ENCODE results near the gene SV2B.

SV2B gene

GRCh38 chr15:91193378-91193720 lies 93.3 kb downstream of the SV2B start:
- no peak for DNase-seq (ENCODE audit: low read depth)

- DNase-seq (ENCODE audit: low read depth): no peak
Measured at GRCh38 chr15:91196127-91196526, 96.1 kb downstream of the SV2B start.

- DNase-seq (ENCODE audit: low read depth): no peak
Measured at GRCh38 chr15:91196768-91197167, 96.7 kb downstream of the SV2B start.

GRCh38 chr15:91199511-91199910 lies 99.5 kb downstream of the SV2B start:
- DNase-seq (ENCODE audit: low read depth): no peak

GRCh38 chr15:91200101-91200754 lies 100.2 kb downstream of the SV2B start:
- DNase-seq (ENCODE audit: low read depth): no peak

GRCh38 chr15:91202510-91203102 lies 102.5 kb downstream of the SV2B start:
- DNase-seq (ENCODE audit: low read depth): no peak

- no peak for DNase-seq (ENCODE audit: low read depth)
Measured at GRCh38 chr15:91203619-91204203, 103.7 kb downstream of the SV2B start.

GRCh38 chr15:91208371-91208770 lies 108.3 kb downstream of the SV2B start:
- no peak for DNase-seq (ENCODE audit: low read depth)

- DNase-seq (ENCODE audit: low read depth): no peak
Measured at GRCh38 chr15:91209318-91209717, 109.3 kb downstream of the SV2B start.

GRCh38 chr15:91209726-91210125 lies 109.7 kb downstream of the SV2B start:
- DNase-seq (ENCODE audit: low read depth): no peak

- no peak for DNase-seq (ENCODE audit: low read depth)
Measured at GRCh38 chr15:91214675-91215590, 114.9 kb downstream of the SV2B start.

GRCh38 chr15:91216000-91216399 lies 115.9 kb downstream of the SV2B start:
- no peak for DNase-seq (ENCODE audit: low read depth)

- DNase-seq (ENCODE audit: low read depth): no peak
Measured at GRCh38 chr15:91219206-91219605, 119.1 kb downstream of the SV2B start.

- DNase-seq (ENCODE audit: low read depth): no peak
Measured at GRCh38 chr15:91222052-91222451, 122.0 kb downstream of the SV2B start.

GRCh38 chr15:91223863-91224262 lies 123.8 kb downstream of the SV2B start:
- no peak for DNase-seq (ENCODE audit: low read depth)

- DNase-seq (ENCODE audit: low read depth): no peak
Measured at GRCh38 chr15:91224755-91225380, 124.8 kb downstream of the SV2B start.

- no peak for DNase-seq (ENCODE audit: low read depth)
Measured at GRCh38 chr15:91225741-91226140, 125.7 kb downstream of the SV2B start.

- no peak for DNase-seq (ENCODE audit: low read depth)
Measured at GRCh38 chr15:91227117-91227516, 127.1 kb downstream of the SV2B start.

- no peak for DNase-seq (ENCODE audit: low read depth)
Measured at GRCh38 chr15:91227766-91228165, 127.7 kb downstream of the SV2B start.

GRCh38 chr15:91228383-91228782 lies 128.3 kb downstream of the SV2B start:
- no peak for DNase-seq (ENCODE audit: low read depth)

- no peak for DNase-seq (ENCODE audit: low read depth)
Measured at GRCh38 chr15:91228890-91229289, 128.8 kb downstream of the SV2B start.

- DNase-seq (ENCODE audit: low read depth): no peak
Measured at GRCh38 chr15:91231703-91232102, 131.6 kb downstream of the SV2B start.

Data from activated T-helper 1 cell treated with Interleukin-2 at 50 U/mL for 16 hours (primary cell).